HCT116 (cell line): ENCODE data around the gene DHCR24. TPM values are rescaled to one million over a fixed set of nuclear protein-coding genes. Genes with fewer than 3 reads are reported as not detected.

Experiments used
- ATAC-seq: fragments of 200-7000 bp; cut with Tn5 transposase; 2 replicates; pipeline ENCODE4 v1.9.1; 2020; ENCODE audit warnings: mild to moderate bottlenecking, moderate library complexity
- BruUV-seq: library from RNA; stranded (reverse); fragments of 400-500 nt; replicated peaks from 2 replicates; lab custom pipeline; 2021; lab: Mats Ljungman, UMichigan
- CTCF ChIA-PET: fragments of 300-600 bp; sonication (Branson Sonifier 250); formaldehyde crosslinking; loops from one replicate; lab custom pipeline; 2021; ENCODE audit warnings: antibody characterized with exemption; lab: Charles Lee
- POLR2A ChIA-PET: fragments of 300-600, 350-600 bp; sonication (Branson Sonifier 250); formaldehyde crosslinking; loops from one replicate; lab custom pipeline; 2021; ENCODE audit warnings: antibody characterized with exemption; lab: Charles Lee
- RAD21 ChIA-PET, 2 experiments: fragments of 300-600 bp; sonication (Branson Sonifier 250); formaldehyde crosslinking; loops; one replicate each; lab custom pipeline; 2023; ENCODE audit warnings: low total read pairs in 2 of 2; ENCODE audit not compliant: uncharacterized antibody in 2 of 2, unreplicated experiment in 2 of 2, low non-redundant PET in 1 of 2; lab: Charles Lee
- DNase-seq: peaks from one replicate; pipeline ENCODE4 v3.0.0-alpha.2; 2010; ENCODE audit warnings: low read depth, low spot score
- H2AFZ ChIP-seq: fragments of 200-600 bp; shearing (Covaris generic), sonication (generic); 2 replicates; pipeline ENCODE4 v1.6.1; 2017; ENCODE audit warnings: low read depth, mixed run types, mixed read lengths, antibody characterized with exemption, low read length; ENCODE audit not compliant: poor library complexity, severe bottlenecking
- H3K27ac ChIP-seq: 2 replicates; pipeline ENCODE4 v1.5.1; 2012; ENCODE audit warnings: low read depth, low read length
- H3K27me3 ChIP-seq: fragments of 200-600 bp; sonication (generic); 2 replicates; pipeline ENCODE4 v1.6.1; 2016; ENCODE audit warnings: mixed run types, low read length, mixed read lengths; ENCODE audit not compliant: insufficient read depth
- H3K36me3 ChIP-seq, 2 experiments: fragments of 200-500 bp in 1 of 2; fragments of 200-600 bp in 1 of 2; sonication (Bioruptor generic) in 1 of 2; sonication (generic) in 1 of 2; 2 replicates each; pipeline versions ENCODE4 v1.5.1 to v1.6.1; 2014 to 2016; ENCODE audit warnings: low read length in 2 of 2, inconsistent platforms in 1 of 2, mixed read lengths in 1 of 2, mixed run types in 1 of 2; ENCODE audit not compliant: insufficient read depth in 2 of 2, control insufficient read depth in 1 of 2
- H3K4me1 ChIP-seq, 2 experiments: fragments of 200-600 bp in 1 of 2; sonication (generic) in 1 of 2; 2 replicates each; pipeline versions ENCODE4 v1.5.1 to v1.6.1; 2012 to 2017; ENCODE audit warnings: low read length in 2 of 2, inconsistent platforms in 1 of 2, mild to moderate bottlenecking in 1 of 2, mixed read lengths in 1 of 2, mixed run types in 1 of 2, moderate library complexity in 1 of 2; ENCODE audit not compliant: insufficient read depth in 2 of 2, control insufficient read depth in 1 of 2
- H3K4me2 ChIP-seq: fragments of 200-600 bp; sonication (generic); 2 replicates; pipeline ENCODE4 v1.6.1; 2017; ENCODE audit warnings: mixed run types, low read length, mixed read lengths
- H3K4me3 ChIP-seq, 2 experiments: fragments of 200-600 bp in 1 of 2; sonication (generic) in 1 of 2; replicated peaks in 1 of 2; 2 replicates each; pipeline ENCODE4 v1.5.1; 2011 to 2016; ENCODE audit warnings: low read length in 2 of 2, control low read depth in 1 of 2, low read depth in 1 of 2, mild to moderate bottlenecking in 1 of 2, mixed read lengths in 1 of 2, mixed run types in 1 of 2
- H3K79me2 ChIP-seq: fragments of 200-600 bp; sonication (generic); 2 replicates; pipeline ENCODE4 v1.6.1; 2017; ENCODE audit warnings: mild to moderate bottlenecking, mixed run types, low read length, moderate library complexity, mixed read lengths; ENCODE audit not compliant: insufficient read depth
- H3K9ac ChIP-seq: fragments of 200-600 bp; sonication (generic); 2 replicates; pipeline ENCODE4 v1.6.1; 2016; ENCODE audit warnings: low read length, mixed read lengths
- H3K9me2 ChIP-seq: fragments of 200-600 bp; sonication (generic), shearing (Covaris generic); 2 replicates; pipeline ENCODE4 v1.6.1; 2017; ENCODE audit warnings: mixed run types, mild to moderate bottlenecking, moderate library complexity; ENCODE audit not compliant: insufficient read depth
- H3K9me3 ChIP-seq, 2 experiments: fragments of 200-500 bp in 1 of 2; fragments of 200-600 bp in 1 of 2; sonication (Bioruptor generic) in 1 of 2; sonication (generic) in 1 of 2; 2 replicates each; pipeline ENCODE4 v1.6.1; 2014 to 2017; ENCODE audit warnings: low read length in 2 of 2, mixed read lengths in 2 of 2, inconsistent platforms in 1 of 2, low read depth in 1 of 2, mild to moderate bottlenecking in 1 of 2, mixed run types in 1 of 2, moderate library complexity in 1 of 2; ENCODE audit not compliant: control insufficient read depth in 1 of 2, insufficient read depth in 1 of 2
- H4K20me1 ChIP-seq: fragments of 200-600 bp; sonication (generic), shearing (Covaris generic); 2 replicates; pipeline ENCODE4 v1.6.1; 2017; ENCODE audit warnings: mixed run types, mild to moderate bottlenecking, moderate library complexity; ENCODE audit not compliant: insufficient read depth
- CBX3 ChIP-seq: IDR thresholded peaks from 2 replicates; pipeline ENCODE4 v1.6.1; 2012; ENCODE audit warnings: low read depth
- FOSL1 ChIP-seq: IDR thresholded peaks from 2 replicates; pipeline ENCODE4 v1.6.1; 2012; ENCODE audit warnings: low read depth
- MAX ChIP-seq: IDR thresholded peaks from 2 replicates; pipeline ENCODE4 v1.6.1; 2012
- RAD21 ChIP-seq: IDR thresholded peaks from 2 replicates; pipeline ENCODE4 v1.6.1; 2012; ENCODE audit warnings: low read depth, mild to moderate bottlenecking
- SIN3A ChIP-seq: IDR thresholded peaks from 2 replicates; pipeline ENCODE4 v1.6.1; 2012; ENCODE audit warnings: low read depth
- SRF ChIP-seq: IDR thresholded peaks from 2 replicates; pipeline ENCODE4 v1.6.1; 2012; ENCODE audit warnings: low read depth
- TCF7L2 ChIP-seq: IDR thresholded peaks from 2 replicates; pipeline ENCODE4 v1.7.0; 2011; ENCODE audit warnings: borderline replicate concordance, inconsistent platforms; ENCODE audit not compliant: insufficient read depth, insufficient read length; ENCODE audit errors: extremely low read depth
- YY1 ChIP-seq: IDR thresholded peaks from 2 replicates; pipeline ENCODE4 v1.6.1; 2011; ENCODE audit warnings: low read length, low read depth, moderate library complexity, mild to moderate bottlenecking; ENCODE audit not compliant: insufficient replicate concordance; ENCODE audit errors: extremely low read depth
- ZBTB33 ChIP-seq: IDR thresholded peaks from 2 replicates; pipeline ENCODE4 v1.6.1; 2011; ENCODE audit warnings: mild to moderate bottlenecking, low read length, moderate library complexity; ENCODE audit not compliant: insufficient replicate concordance; ENCODE audit errors: extremely low read depth
- ZFX ChIP-seq: fragments of 450-650 bp; IDR thresholded peaks from 2 replicates; pipeline ENCODE4 v1.6.1; 2017
- ZNF274 ChIP-seq: fragments of 200-500 bp; sonication (Bioruptor generic); IDR thresholded peaks from 2 replicates; pipeline ENCODE4 v1.6.1; 2014; ENCODE audit warnings: mild to moderate bottlenecking, low read depth, low read length, inconsistent platforms
- intact Hi-C: fragments of 100-400 bp; cut with micrococcal nuclease; formaldehyde crosslinking; loops from 2 replicates; pipeline ENCODE4 v1.10.0; 2022
- total RNA-seq: library from RNA; stranded (reverse); gene quantifications from one replicate; pipeline ENCODE4 v1.2.1, GENCODE V29; 2021; ENCODE audit not compliant: unreplicated experiment
- TF ChIP-seq, protein P1 (sequence below): IDR thresholded peaks from 2 replicates; pipeline ENCODE4 v1.6.1; 2012; ENCODE audit warnings: low read depth

Gene DHCR24
- total RNA-seq, 1 experiment from 2014 or later: 132 TPM

DNA sequence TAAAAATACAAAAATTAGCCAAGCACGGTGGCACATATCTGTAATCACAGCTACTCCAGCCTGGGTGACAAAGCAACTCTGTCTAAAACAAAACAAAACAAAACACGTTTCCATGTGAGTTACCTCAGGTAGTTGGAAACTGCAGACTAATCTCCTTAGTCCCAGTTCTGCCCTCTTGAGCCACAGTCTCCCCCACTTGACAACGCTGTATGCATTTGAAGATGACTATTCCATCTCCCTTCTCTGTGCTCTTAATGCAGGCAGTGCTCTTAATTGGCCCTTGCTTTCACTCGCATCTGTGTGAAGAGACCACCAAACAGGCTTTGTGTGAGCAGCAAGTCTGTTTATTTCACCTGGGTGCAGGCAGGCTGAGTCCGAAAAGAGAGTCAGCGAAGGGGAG lies 19.6 kb upstream of the DHCR24 start (continued):
- TF ChIP-seq, protein P1, sequence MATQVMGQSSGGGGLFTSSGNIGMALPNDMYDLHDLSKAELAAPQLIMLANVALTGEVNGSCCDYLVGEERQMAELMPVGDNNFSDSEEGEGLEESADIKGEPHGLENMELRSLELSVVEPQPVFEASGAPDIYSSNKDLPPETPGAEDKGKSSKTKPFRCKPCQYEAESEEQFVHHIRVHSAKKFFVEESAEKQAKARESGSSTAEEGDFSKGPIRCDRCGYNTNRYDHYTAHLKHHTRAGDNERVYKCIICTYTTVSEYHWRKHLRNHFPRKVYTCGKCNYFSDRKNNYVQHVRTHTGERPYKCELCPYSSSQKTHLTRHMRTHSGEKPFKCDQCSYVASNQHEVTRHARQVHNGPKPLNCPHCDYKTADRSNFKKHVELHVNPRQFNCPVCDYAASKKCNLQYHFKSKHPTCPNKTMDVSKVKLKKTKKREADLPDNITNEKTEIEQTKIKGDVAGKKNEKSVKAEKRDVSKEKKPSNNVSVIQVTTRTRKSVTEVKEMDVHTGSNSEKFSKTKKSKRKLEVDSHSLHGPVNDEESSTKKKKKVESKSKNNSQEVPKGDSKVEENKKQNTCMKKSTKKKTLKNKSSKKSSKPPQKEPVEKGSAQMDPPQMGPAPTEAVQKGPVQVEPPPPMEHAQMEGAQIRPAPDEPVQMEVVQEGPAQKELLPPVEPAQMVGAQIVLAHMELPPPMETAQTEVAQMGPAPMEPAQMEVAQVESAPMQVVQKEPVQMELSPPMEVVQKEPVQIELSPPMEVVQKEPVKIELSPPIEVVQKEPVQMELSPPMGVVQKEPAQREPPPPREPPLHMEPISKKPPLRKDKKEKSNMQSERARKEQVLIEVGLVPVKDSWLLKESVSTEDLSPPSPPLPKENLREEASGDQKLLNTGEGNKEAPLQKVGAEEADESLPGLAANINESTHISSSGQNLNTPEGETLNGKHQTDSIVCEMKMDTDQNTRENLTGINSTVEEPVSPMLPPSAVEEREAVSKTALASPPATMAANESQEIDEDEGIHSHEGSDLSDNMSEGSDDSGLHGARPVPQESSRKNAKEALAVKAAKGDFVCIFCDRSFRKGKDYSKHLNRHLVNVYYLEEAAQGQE: no peak
- no peak for TF ChIP-seq CBX3

DNA sequence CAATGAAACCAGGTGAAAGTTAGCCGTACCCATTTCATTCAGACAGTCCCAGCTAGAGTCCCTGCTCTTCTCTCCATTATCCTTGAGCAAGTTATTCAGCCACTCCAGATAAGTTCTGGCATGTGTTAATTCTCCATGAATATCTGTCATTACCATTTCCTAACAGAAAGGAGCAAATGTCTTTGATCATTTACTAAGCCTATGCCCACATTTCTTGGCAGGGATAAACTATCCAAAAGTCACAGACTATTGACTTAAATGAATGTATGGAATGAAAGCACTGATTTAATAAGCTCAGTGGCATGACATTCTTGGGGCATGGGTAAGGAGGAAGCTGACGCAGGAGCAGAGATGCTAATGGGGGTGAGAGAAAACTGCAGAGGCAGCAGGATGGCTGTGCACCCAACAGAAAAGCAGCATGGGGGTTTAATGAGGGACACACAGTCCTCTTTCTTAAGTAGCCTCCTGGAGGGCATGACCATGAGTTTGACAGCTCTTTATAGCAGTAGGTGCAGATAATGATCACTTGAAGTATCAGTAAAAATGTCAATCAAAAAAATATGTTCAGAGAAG lies 17.6 kb upstream of the DHCR24 start:
- Histone ChIP-seq H4K20me1 (no peaks in the 10 kb centered on the region), H3K9me2 (no peaks in the 10 kb centered on the region), H3K4me1 (no peaks in the 10 kb centered on the region), H3K4me2 (no peak overlapping the region), H3K9ac (no peak overlapping the region), H3K27ac (no peak overlapping the region), H3K36me3 (no peaks in the 10 kb centered on the region), H2AFZ (no peak overlapping the region), H3K9me3 (no peaks in the 10 kb centered on the region), H3K27me3 (peaks cover 4% of the 10 kb centered on the region; the same call in 1 of the 2 replicates), H3K4me3 (no peak overlapping the region), H3K79me2 (no peaks in the 10 kb centered on the region)
- ATAC-seq (no peak), DNase-seq (no peak)
- RAD21 ChIA-PET: no interaction called here
- POLR2A ChIA-PET: no interaction called here
- intact Hi-C loops: no loop called here
- no peak for TF ChIP-seq ZBTB33
- no peak for TF ChIP-seq TCF7L2
- no peak for TF ChIP-seq ZNF274
- TF ChIP-seq MAX: no peak
- TF ChIP-seq YY1: no peak
- TF ChIP-seq RAD21: no peak
- no peak for TF ChIP-seq FOSL1
- no peak for TF ChIP-seq SIN3A
- TF ChIP-seq SRF: no peak
- no peak for TF ChIP-seq ZFX
- CTCF ChIA-PET: no interaction called here
- BruUV-seq: no TSS peak
